H1 (cell line): ENCODE results near the gene TAS2R16. TPM values are rescaled to one million over a fixed set of nuclear protein-coding genes. Genes with fewer than 3 reads are reported as not detected.

Experiments
- CTCF ChIA-PET: fragments of 300-600 bp; sonication (Branson Sonifier 250); formaldehyde crosslinking; loops from one replicate; lab custom pipeline; 2021; ENCODE audit not compliant: partially characterized antibody; lab: Charles Lee
- POLR2A ChIA-PET: fragments of 300-600 bp; sonication (Branson Sonifier 250); formaldehyde crosslinking; loops from one replicate; lab custom pipeline; 2021; ENCODE audit warnings: inconsistent platforms; ENCODE audit not compliant: partially characterized antibody; lab: Charles Lee
- DNase-seq, 2 experiments: peaks; one replicate each; pipeline versions ENCODE4 v3.0.0 to v3.0.0-alpha.2; 2010 to 2022; ENCODE audit warnings: low spot score in 2 of 2, low read depth in 1 of 2, mixed read lengths in 1 of 2
- FAIRE-seq: peaks from 2 replicates; lab custom pipeline; 2011; peaks lifted over from hg19 to GRCh38; lab: Jason Lieb, UNC
- H2AFZ ChIP-seq: 2 replicates; pipeline ENCODE4 v1.8.1; 2012; ENCODE audit warnings: low read length, inconsistent platforms
- H2AK5ac ChIP-seq: 2 replicates; pipeline ENCODE4 v1.6.1; 2013; ENCODE audit warnings: low read depth, low read length
- H2BK120ac ChIP-seq: replicated peaks from 2 replicates; pipeline ENCODE3; 2013; ENCODE audit warnings: low read depth, low read length, inconsistent platforms
- H2BK12ac ChIP-seq: 2 replicates; pipeline ENCODE4 v1.6.1; 2013; ENCODE audit warnings: low read depth, low read length
- H2BK15ac ChIP-seq: 2 replicates; pipeline ENCODE4 v1.6.1; 2013; ENCODE audit warnings: low read length
- H2BK20ac ChIP-seq: 2 replicates; pipeline ENCODE4 v1.6.1; 2013; ENCODE audit warnings: low read length
- H2BK5ac ChIP-seq: 2 replicates; pipeline ENCODE4 v1.6.1; 2013; ENCODE audit warnings: low read depth, low read length
- H3K14ac ChIP-seq: 2 replicates; pipeline ENCODE4 v1.6.1; 2013; ENCODE audit warnings: inconsistent platforms; ENCODE audit not compliant: insufficient read length
- H3K18ac ChIP-seq: 2 replicates; pipeline ENCODE4 v1.6.1; 2013; ENCODE audit warnings: low read length; ENCODE audit errors: extremely low read depth
- H3K23ac ChIP-seq: 2 replicates; pipeline ENCODE4 v1.6.1; 2013; ENCODE audit warnings: inconsistent platforms; ENCODE audit not compliant: insufficient read length
- H3K23me2 ChIP-seq: 2 replicates; pipeline ENCODE4 v1.6.1; 2013; ENCODE audit warnings: low read depth, low read length
- H3K27ac ChIP-seq: 2 replicates; pipeline ENCODE4 v1.6.1; 2011; ENCODE audit warnings: low read depth, low read length, inconsistent platforms
- H3K27me3 ChIP-seq, 4 experiments: replicated peaks in 1 of 4; 1 replicate in 1 of 4; 2 replicates in 3 of 4; pipeline versions ENCODE4 v1.6.1 to v1.8.1; 2011 to 2013; ENCODE audit warnings: low read length in 3 of 4, mild to moderate bottlenecking in 3 of 4, inconsistent platforms in 2 of 4, mixed read lengths in 2 of 4, moderate library complexity in 1 of 4; ENCODE audit not compliant: control insufficient read depth in 3 of 4, insufficient read depth in 3 of 4; ENCODE audit errors: extremely low read depth in 1 of 4
- H3K36me3 ChIP-seq, 4 experiments: 2 replicates each; pipeline versions ENCODE4 v1.6.1 to v1.8.1; 2011 to 2013; ENCODE audit warnings: mild to moderate bottlenecking in 4 of 4, low read length in 3 of 4, moderate library complexity in 2 of 4, control low read depth in 1 of 4, inconsistent platforms in 1 of 4; ENCODE audit not compliant: insufficient read depth in 4 of 4, control insufficient read depth in 2 of 4
- H3K4ac ChIP-seq: replicated peaks from 2 replicates; pipeline ENCODE3; 2013; ENCODE audit warnings: low read length, low read depth, mixed read lengths, inconsistent platforms; ENCODE audit not compliant: insufficient read length
- H3K4me1 ChIP-seq, 4 experiments: replicated peaks in 1 of 4; 1 replicate in 1 of 4; 2 replicates in 3 of 4; pipeline versions ENCODE4 v1.6.1 to v1.8.1; 2011 to 2013; ENCODE audit warnings: low read length in 3 of 4, inconsistent platforms in 2 of 4, mixed read lengths in 1 of 4; ENCODE audit not compliant: insufficient read depth in 4 of 4, control insufficient read depth in 3 of 4
- H3K4me2 ChIP-seq, 2 experiments: 2 replicates each; pipeline versions ENCODE4 v1.6.1 to v1.8.1; 2011 to 2013; ENCODE audit warnings: low read depth in 2 of 2, low read length in 2 of 2, control low read depth in 1 of 2, inconsistent platforms in 1 of 2, mild to moderate bottlenecking in 1 of 2; ENCODE audit not compliant: insufficient read depth in 1 of 2
- H3K4me3 ChIP-seq, 4 experiments: fragments of 200-600, 300-600 bp in 1 of 4; sonication (generic), shearing (Covaris generic), sonication (Bioruptor Twin) in 1 of 4; 2 replicates each; pipeline versions ENCODE4 v1.5.1 to v1.8.1; 2011 to 2016; ENCODE audit warnings: low read length in 4 of 4, low read depth in 3 of 4, control low read depth in 2 of 4, inconsistent platforms in 2 of 4, mild to moderate bottlenecking in 2 of 4, mixed read lengths in 1 of 4, moderate library complexity in 1 of 4; ENCODE audit not compliant: insufficient read depth in 2 of 4; ENCODE audit errors: extremely low read depth in 1 of 4
- H3K56ac ChIP-seq: replicated peaks from 2 replicates; pipeline ENCODE3; 2013; ENCODE audit warnings: low read depth, mild to moderate bottlenecking, mixed read lengths, low read length, inconsistent platforms; ENCODE audit not compliant: insufficient read length
- H3K79me1 ChIP-seq: 2 replicates; pipeline ENCODE4 v1.6.1; 2013; ENCODE audit warnings: low read depth, low read length, control low read depth
- H3K79me2 ChIP-seq, 2 experiments: 2 replicates each; pipeline versions ENCODE4 v1.6.1 to v1.8.1; 2012 to 2013; ENCODE audit warnings: low read length in 2 of 2, mild to moderate bottlenecking in 2 of 2, inconsistent platforms in 1 of 2; ENCODE audit not compliant: insufficient read depth in 2 of 2, control insufficient read depth in 1 of 2
- H3K9ac ChIP-seq, 4 experiments: replicated peaks in 1 of 4; 1 replicate in 1 of 4; 2 replicates in 3 of 4; pipeline versions ENCODE4 v1.6.1 to v1.8.1; 2011 to 2013; ENCODE audit warnings: low read depth in 3 of 4, low read length in 3 of 4, control low read depth in 2 of 4, mild to moderate bottlenecking in 2 of 4, moderate library complexity in 2 of 4, inconsistent platforms in 1 of 4; ENCODE audit errors: extremely low read depth in 1 of 4
- H3K9me3 ChIP-seq, 2 experiments: 2 replicates each; pipeline versions ENCODE4 v1.6.1 to v1.8.1; 2012 to 2013; ENCODE audit warnings: mild to moderate bottlenecking in 2 of 2, moderate library complexity in 2 of 2, control low read depth in 1 of 2, inconsistent platforms in 1 of 2, low read depth in 1 of 2, low read length in 1 of 2, mixed read lengths in 1 of 2; ENCODE audit not compliant: insufficient read depth in 2 of 2
- H4K20me1 ChIP-seq, 2 experiments: replicated peaks in 1 of 2; 2 replicates each; pipeline versions ENCODE3 to v1.8.1; 2011 to 2013; ENCODE audit warnings: inconsistent platforms in 2 of 2, low read length in 2 of 2, mild to moderate bottlenecking in 1 of 2; ENCODE audit not compliant: insufficient read depth in 2 of 2, control insufficient read depth in 1 of 2
- H4K5ac ChIP-seq: 2 replicates; pipeline ENCODE4 v1.6.1; 2013; ENCODE audit warnings: low read length, low read depth, mixed read lengths, inconsistent platforms; ENCODE audit not compliant: insufficient read length
- H4K8ac ChIP-seq: 2 replicates; pipeline ENCODE4 v1.8.0; 2013; ENCODE audit warnings: mild to moderate bottlenecking, moderate library complexity, low read length, inconsistent platforms; ENCODE audit not compliant: insufficient read depth; ENCODE audit errors: extremely low read depth
- H4K91ac ChIP-seq: replicated peaks from 2 replicates; pipeline ENCODE3; 2013; ENCODE audit warnings: low read length, mixed read lengths, inconsistent platforms; ENCODE audit not compliant: insufficient read length
- FOSL1 ChIP-seq: IDR thresholded peaks from 2 replicates; pipeline ENCODE4 v1.6.1; 2011; ENCODE audit warnings: mild to moderate bottlenecking, low read depth, low read length, moderate library complexity; ENCODE audit not compliant: insufficient read depth
- PHF8 ChIP-seq: fragments of 200-600 bp; sonication (generic); conservative IDR thresholded peaks from 2 replicates; pipeline ENCODE4 v1.7.1; 2012; ENCODE audit warnings: low read depth, mild to moderate bottlenecking, inconsistent platforms, low read length, moderate library complexity
- SP4 ChIP-seq: IDR thresholded peaks from 2 replicates; pipeline ENCODE4 v1.6.1; 2012; ENCODE audit warnings: low read length, inconsistent platforms
- TAF1 ChIP-seq: IDR thresholded peaks from 2 replicates; pipeline ENCODE4 v1.6.1; 2011; ENCODE audit warnings: mild to moderate bottlenecking, low read depth, low read length
- WGBS, 2 experiments: shearing (Covaris generic) in 1 of 2; methylation state at CpG; one replicate each; pipeline versions ENCODE4 v1.1.6 to v1.1.7; 2013 to 2015; ENCODE audit warnings: low lambda C conversion rate in 2 of 2, mixed read lengths in 2 of 2, inconsistent platforms in 1 of 2, low coverage in 1 of 2, missing lambda C conversion rate in 1 of 2; ENCODE audit not compliant: insufficient replicate concordance in 2 of 2, insufficient coverage in 1 of 2, insufficient read length in 1 of 2; ENCODE audit errors: extremely low coverage in 1 of 2, missing lambda C conversion rate in 1 of 2; 5-methylcytosine and 5-hydroxymethylcytosine counted together
- polyA plus RNA-seq, 7 experiments: library from polyadenylated mRNA; depleted of rRNA in 3 of 7; stranded (reverse) in 5 of 7; unstranded in 2 of 7; fragments of >200 nt in 5 of 7; fragments of 200-250 nt in 2 of 7; gene quantifications; 1 replicate in 5 of 7; 2 replicates in 1 of 7; 4 replicates in 1 of 7; pipeline versions ENCODE4 v1.2.1 to v1.2.3, GENCODE V29; 2011 to 2013; ENCODE audit warnings: missing spikeins in 2 of 7, mixed read lengths in 2 of 7
- total RNA-seq: library from RNA; stranded (reverse); fragmentation: NEBNext Ultra II Directional; extraction: Animal tissue kit (Norgen Biotek cat#: 25700); gene quantifications from 2 replicates; pipeline ENCODE4 v1.2.1, GENCODE V29; 2021

Gene TAS2R16
- total and polyA plus RNA-seq, 2 of the 8 experiments (the other 6 are each of a cell fraction or from before 2014, with no cell fraction given) = not detected

DNA sequence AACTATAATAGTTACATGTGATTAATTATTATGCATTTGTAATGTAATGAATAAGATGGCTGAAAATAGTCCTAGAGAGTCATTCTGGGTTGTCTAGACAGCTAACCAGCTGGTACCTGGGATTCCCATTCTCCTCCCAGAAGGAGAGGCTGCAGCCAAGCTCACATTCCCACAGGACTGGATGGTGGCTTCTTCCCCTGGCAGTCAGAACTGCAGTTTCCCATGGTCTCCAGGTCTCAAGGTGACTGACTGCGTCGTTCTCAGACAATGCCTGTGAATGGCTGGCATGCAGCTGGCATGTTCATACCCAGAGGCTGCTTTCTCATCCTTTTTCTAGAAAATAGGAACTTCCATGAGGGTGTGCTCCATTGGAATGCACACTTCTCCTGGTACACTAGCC, 21.3 kb downstream of the TAS2R16 start:
- Histone ChIP-seq H3K56ac (no peak overlapping the region), H2BK15ac (no peak overlapping the region), H2BK120ac (no peak overlapping the region), H2AFZ (peak overlapping the region; percentile 35; the same call in 1 of the 2 replicates), H4K8ac (no peak overlapping the region), H3K9me3 (no peaks in the 10 kb centered on the region), H3K4me2 (no peak overlapping the region), H2BK20ac (no peak overlapping the region), H3K36me3 (no peaks in the 10 kb centered on the region), H3K23me2 (no peaks in the 10 kb centered on the region), H4K20me1 (no peaks in the 10 kb centered on the region), H3K27me3 (no peaks in the 10 kb centered on the region), H3K27ac (no peak overlapping the region), H4K5ac (no peak overlapping the region), H3K9ac (no peak overlapping the region), H3K23ac (no peak overlapping the region), H2AK5ac (no peak overlapping the region), H3K79me1 (no peaks in the 10 kb centered on the region), H3K4me3 (no peak overlapping the region), H4K91ac (no peak overlapping the region), H3K14ac (no peak overlapping the region), H3K79me2 (no peaks in the 10 kb centered on the region), H2BK5ac (no peak overlapping the region), H3K4ac (no peak overlapping the region), H2BK12ac (no peak overlapping the region), H3K4me1 (peaks cover 0 to 3% (median 0%) of the 10 kb centered on the region in 4 experiments; a peak in 1 of 7 replicates), H3K18ac (no peak overlapping the region)
- CTCF ChIA-PET = no interaction called here
- TF ChIP-seq PHF8 (no peak), TAF1 (no peak), SP4 (no peak), FOSL1 (no peak)
- POLR2A ChIA-PET = no interaction called here
- DNase-seq (peak in 1 of 2 experiments; percentile 15), FAIRE-seq (no peak)
- WGBS, 2 experiments = 95% methylated on average over 2 of the region's 2 CpGs; no CpG with 5 or more reads in 1 of the 2 experiments
